CD4-positive, CD25-positive, alpha-beta regulatory T cell (primary cell): ENCODE results near the gene POU4F3. TPM values are rescaled to one million over a fixed set of nuclear protein-coding genes. Genes with fewer than 3 reads are reported as not detected.

ENCODE experiments used
- ATAC-seq, 2 donors: fragments of 150-1000 bp; cut with Tn5 transposase; one replicate each; pipeline ENCODE4 v1.10.0; 2021; ENCODE audit warnings: low read depth in 2 of 2, moderate number of reproducible peaks in 2 of 2, moderate library complexity in 1 of 2
- DNase-seq, 3 donors: peaks; one replicate each; pipeline versions ENCODE4 v3.0.0 to v3.0.0-alpha.2; 2012 to 2022; ENCODE audit warnings: mixed read lengths in 1 of 3
- H3K27ac ChIP-seq: one replicate; pipeline ENCODE4 v1.7.0; 2013; ENCODE audit warnings: mild to moderate bottlenecking, low read length; ENCODE audit not compliant: insufficient read depth, poor library complexity, severe bottlenecking
- H3K27me3 ChIP-seq: one replicate; pipeline ENCODE4 v1.7.0; 2013; ENCODE audit warnings: low read length; ENCODE audit not compliant: control insufficient read depth, insufficient read depth
- H3K36me3 ChIP-seq: one replicate; pipeline ENCODE4 v1.7.0; 2013; ENCODE audit warnings: mild to moderate bottlenecking, low read length, moderate library complexity; ENCODE audit not compliant: control insufficient read depth, insufficient read depth
- H3K4me1 ChIP-seq: 2 replicates; pipeline ENCODE4 v1.7.0; 2013; ENCODE audit warnings: mild to moderate bottlenecking, low read length; ENCODE audit not compliant: insufficient read depth, control insufficient read depth, poor library complexity, severe bottlenecking
- H3K4me3 ChIP-seq: one replicate; pipeline ENCODE4 v1.7.0; 2013; ENCODE audit warnings: low read depth, mild to moderate bottlenecking, low read length, moderate library complexity
- H3K9me3 ChIP-seq, 2 experiments: 1 replicate in 1 of 2; 2 replicates in 1 of 2; pipeline ENCODE4 v1.7.0; 2013; ENCODE audit warnings: low read length in 2 of 2, mild to moderate bottlenecking in 1 of 2, moderate library complexity in 1 of 2; ENCODE audit not compliant: control insufficient read depth in 2 of 2
- H3K27ac Mint-ChIP-seq, 3 donors: one replicate each; pipeline ENCODE4 v1.8.0; 2020 to 2022; ENCODE audit warnings: mild to moderate bottlenecking in 3 of 3, mixed read lengths in 3 of 3, moderate library complexity in 2 of 3
- H3K27me3 Mint-ChIP-seq: one replicate; pipeline ENCODE4 v1.8.0; 2022; ENCODE audit warnings: mild to moderate bottlenecking, mixed read lengths
- H3K36me3 Mint-ChIP-seq: one replicate; pipeline ENCODE4 v1.8.0; 2020; ENCODE audit warnings: mixed read lengths
- H3K4me1 Mint-ChIP-seq, 4 donors: one replicate each; pipeline ENCODE4 v1.8.0; 2020 to 2022; ENCODE audit warnings: mixed read lengths in 4 of 4, mild to moderate bottlenecking in 1 of 4
- H3K4me3 Mint-ChIP-seq, 4 donors: one replicate each; pipeline ENCODE4 v1.8.0; 2020 to 2022; ENCODE audit warnings: mild to moderate bottlenecking in 4 of 4, mixed read lengths in 4 of 4, moderate library complexity in 3 of 4
- H3K9me3 Mint-ChIP-seq, 7 donors: one replicate each; pipeline ENCODE4 v1.8.0; 2020 to 2022; ENCODE audit warnings: mixed read lengths in 7 of 7, mild to moderate bottlenecking in 3 of 7, moderate library complexity in 2 of 7
- polyA plus RNA-seq, 4 donors: library from polyadenylated mRNA; unstranded; fragments of 300-500 nt; fragmentation: Illumina TruSeq; gene quantifications; one replicate each; pipeline ENCODE4 v1.2.3, GENCODE V29; 2021
- total RNA-seq: library from RNA; stranded (reverse); gene quantifications from one replicate; pipeline ENCODE4 v1.2.3, GENCODE V29; 2022

Gene POU4F3
- total and polyA plus RNA-seq, 5 donors from 2014 or later, result 0.30 TPM; not detected in 4

DNA sequence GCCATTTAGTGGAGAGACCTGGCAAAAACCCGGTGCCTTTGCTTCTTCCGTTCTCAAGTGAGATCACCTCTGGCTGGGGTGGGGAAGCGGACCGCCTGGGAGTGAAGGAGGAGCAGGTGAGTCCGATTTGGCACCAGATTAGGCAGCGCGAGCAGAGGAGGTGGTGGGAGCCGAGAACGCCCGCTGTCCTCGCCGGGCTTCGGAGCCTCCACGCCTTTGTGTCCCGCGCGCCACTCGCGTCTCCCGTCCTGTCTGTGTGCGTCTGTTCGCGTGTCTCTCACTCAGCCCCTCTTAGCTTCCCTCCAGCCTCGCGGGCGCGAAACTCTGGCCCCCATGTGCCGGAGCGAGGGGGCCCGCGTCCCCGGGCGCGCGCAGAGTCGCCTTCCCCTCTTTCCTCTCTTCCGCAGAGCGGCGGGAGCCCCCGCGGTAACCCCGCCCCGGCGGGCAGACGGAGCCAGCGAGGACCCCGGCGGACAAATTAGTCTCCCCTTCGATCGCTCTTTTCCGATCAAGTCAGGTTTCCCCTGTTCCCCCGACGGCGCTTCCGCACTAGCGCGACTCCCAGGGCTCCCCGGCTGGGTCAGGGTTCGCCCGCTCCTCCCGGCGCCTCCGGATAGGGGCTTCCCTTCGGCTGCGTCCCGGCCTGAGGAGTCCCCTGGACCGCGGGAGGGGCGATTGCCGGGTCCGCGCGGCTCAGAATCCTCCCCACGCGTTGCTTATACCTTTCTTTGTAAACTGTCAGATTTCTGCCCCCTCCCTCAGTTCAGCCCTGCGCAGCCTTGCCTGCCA, 7.1 kb downstream of the POU4F3 start:
- H3K4me1 Mint-ChIP-seq, result peaks cover 0 to 22% (median 6%) of the 10 kb centered on the region in 4 donors
- ATAC-seq, result no peak
- no peak overlapping the region for H3K27ac ChIP-seq
- peaks cover 0 to 3% (median 0%) of the 10 kb centered on the region in 7 donors for H3K9me3 Mint-ChIP-seq
- H3K27ac Mint-ChIP-seq, result peak overlapping the region in 1 of 3 donors; percentile 38
- H3K4me3 ChIP-seq, result no peak overlapping the region
- no peak for DNase-seq
- peaks cover 8% of the 10 kb centered on the region for H3K4me1 ChIP-seq
- peak overlapping the region in 1 of 4 donors; percentile 66 for H3K4me3 Mint-ChIP-seq
- peaks cover 84% of the 10 kb centered on the region for H3K27me3 Mint-ChIP-seq
- no peaks in the 10 kb centered on the region for H3K36me3 ChIP-seq
- H3K36me3 Mint-ChIP-seq, result no peaks in the 10 kb centered on the region
- H3K9me3 ChIP-seq, result no peaks in the 10 kb centered on the region
- H3K27me3 ChIP-seq, result peaks cover 43% of the 10 kb centered on the region

DNA sequence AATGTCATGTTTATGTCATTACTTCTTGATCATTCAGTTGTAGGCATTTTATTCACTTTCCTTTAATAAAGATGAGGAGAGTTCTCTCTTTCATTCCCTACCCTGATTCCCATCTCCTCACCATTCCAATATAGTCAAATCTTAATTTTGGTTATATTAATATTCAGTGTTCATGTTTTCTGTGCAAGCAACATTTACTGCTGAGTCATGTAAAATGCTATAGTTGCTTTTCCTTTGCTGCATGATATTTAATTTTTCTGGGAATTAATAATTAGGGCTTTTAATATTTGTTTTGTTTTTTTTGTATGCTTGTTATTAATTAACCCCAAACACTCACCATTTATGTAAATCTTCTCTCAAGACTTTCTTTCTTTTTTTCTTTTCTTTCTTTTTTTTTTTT, 18.5 kb downstream of the POU4F3 start:
- no peaks in the 10 kb centered on the region for H3K4me1 ChIP-seq
- peaks cover 14% of the 10 kb centered on the region for H3K27me3 Mint-ChIP-seq
- H3K4me1 Mint-ChIP-seq, result no peaks in the 10 kb centered on the region
- ATAC-seq (no peak), DNase-seq (no peak)
- H3K4me3 Mint-ChIP-seq, result no peak overlapping the region
- H3K27ac Mint-ChIP-seq, result no peak overlapping the region
- H3K36me3 ChIP-seq, result no peaks in the 10 kb centered on the region
- H3K27ac ChIP-seq, result no peak overlapping the region
- no peak overlapping the region for H3K4me3 ChIP-seq
- peaks cover 5% of the 10 kb centered on the region for H3K27me3 ChIP-seq
- H3K36me3 Mint-ChIP-seq, result no peaks in the 10 kb centered on the region
- H3K9me3 Mint-ChIP-seq, result peaks cover 0 to 2% (median 0%) of the 10 kb centered on the region in 7 donors
- no peaks in the 10 kb centered on the region for H3K9me3 ChIP-seq

DNA sequence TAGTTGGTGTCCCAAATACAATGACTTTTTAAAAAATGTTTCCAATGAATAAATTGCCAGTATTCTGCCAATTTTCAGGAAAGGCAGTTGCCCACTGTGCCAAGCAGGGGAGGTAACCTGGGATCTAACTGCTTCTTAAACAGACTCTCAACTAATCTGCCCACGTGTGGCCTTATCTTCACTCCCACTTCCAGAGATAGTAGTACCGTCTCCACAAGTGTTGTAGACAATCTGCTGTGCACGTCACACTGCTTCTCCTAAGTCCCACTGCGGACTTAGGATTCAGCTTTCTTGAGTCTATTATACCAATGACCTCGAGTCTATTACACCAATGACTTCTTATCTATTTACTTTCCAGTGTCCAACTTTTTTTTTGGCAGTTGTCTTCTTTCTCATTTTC, 21.2 kb downstream of the POU4F3 start:
- ATAC-seq (no peak), DNase-seq (no peak)
- H3K36me3 ChIP-seq, result no peaks in the 10 kb centered on the region
- Mint-ChIP-seq H3K4me3 (no peak overlapping the region), H3K36me3 (no peaks in the 10 kb centered on the region), H3K27me3 (peaks cover 24% of the 10 kb centered on the region), H3K27ac (no peak overlapping the region), H3K4me1 (no peaks in the 10 kb centered on the region), H3K9me3 (peaks cover 0 to 2% (median 0%) of the 10 kb centered on the region in 7 donors)
- no peaks in the 10 kb centered on the region for H3K4me1 ChIP-seq
- H3K27me3 ChIP-seq, result peaks cover 5% of the 10 kb centered on the region
- no peaks in the 10 kb centered on the region for H3K9me3 ChIP-seq
- H3K27ac ChIP-seq, result no peak overlapping the region
- no peak overlapping the region for H3K4me3 ChIP-seq

DNA sequence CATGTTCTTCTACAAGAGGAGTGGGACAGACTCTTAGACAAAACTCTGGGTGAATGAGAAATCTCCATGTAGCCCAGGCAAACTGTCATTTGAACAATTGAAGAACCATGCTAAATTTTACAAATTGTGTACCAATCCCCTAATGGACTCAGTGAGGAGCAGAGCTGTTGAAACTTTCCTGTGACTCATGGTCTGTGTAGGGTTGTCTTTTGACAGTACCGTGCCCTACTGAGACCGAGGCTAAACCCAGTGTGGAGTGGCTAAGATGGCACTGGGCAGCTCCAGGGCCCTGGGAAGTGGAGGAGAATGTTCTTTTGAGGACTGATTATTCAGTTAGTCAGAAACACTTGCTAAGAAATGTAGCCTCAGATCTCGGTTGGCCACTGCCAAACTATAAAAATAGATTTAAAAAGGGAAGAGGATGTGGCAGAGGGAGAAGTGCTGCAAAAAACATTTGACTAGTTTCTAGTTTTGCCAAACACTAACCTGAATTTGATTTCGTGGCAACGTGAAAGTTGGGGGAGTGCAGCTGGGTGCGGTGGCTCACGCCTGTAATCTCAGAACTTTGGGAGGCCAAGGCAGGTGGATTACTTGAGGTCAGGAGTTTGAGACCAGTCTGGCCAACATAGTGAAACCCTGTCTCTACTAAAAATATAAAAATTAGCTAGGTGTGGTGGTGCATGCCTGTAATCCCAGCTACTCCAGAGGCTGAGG, 24.7 kb downstream of the POU4F3 start:
- Histone ChIP-seq H3K27me3 (peaks cover 7% of the 10 kb centered on the region), H3K27ac (no peak overlapping the region), H3K9me3 (no peaks in the 10 kb centered on the region), H3K4me3 (no peak overlapping the region), H3K36me3 (no peaks in the 10 kb centered on the region), H3K4me1 (no peaks in the 10 kb centered on the region)
- Mint-ChIP-seq H3K27ac (no peak overlapping the region), H3K27me3 (peaks cover 28% of the 10 kb centered on the region), H3K4me3 (no peak overlapping the region), H3K36me3 (no peaks in the 10 kb centered on the region), H3K4me1 (no peaks in the 10 kb centered on the region), H3K9me3 (peaks cover 0 to 1% (median 0%) of the 10 kb centered on the region in 7 donors)
- DNase-seq (no peak), ATAC-seq (no peak)

DNA sequence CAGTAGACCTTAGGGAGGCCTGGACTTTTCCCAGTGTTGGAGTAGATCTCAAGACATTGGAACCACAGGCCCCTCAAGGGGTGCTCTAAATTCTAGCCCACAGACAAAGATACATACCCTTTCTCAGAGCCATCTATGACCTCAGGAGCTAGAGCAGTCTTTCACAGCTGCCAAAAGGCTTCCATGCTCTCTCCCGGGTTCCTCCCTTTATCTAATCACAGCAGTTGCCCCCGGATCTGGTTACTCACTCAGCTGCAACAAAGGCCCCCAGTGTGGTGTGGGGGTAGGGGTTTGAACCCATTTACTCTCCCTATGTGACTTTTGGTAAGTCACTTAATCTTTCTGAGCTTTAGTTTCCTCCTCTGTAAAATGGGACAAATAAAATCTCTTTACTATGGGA, 27.0 kb downstream of the POU4F3 start:
- H3K4me1 ChIP-seq, result no peaks in the 10 kb centered on the region
- no peak overlapping the region for H3K4me3 ChIP-seq
- Mint-ChIP-seq H3K36me3 (no peaks in the 10 kb centered on the region), H3K4me3 (no peak overlapping the region), H3K9me3 (peaks cover 0 to 1% (median 0%) of the 10 kb centered on the region in 7 donors), H3K4me1 (no peaks in the 10 kb centered on the region), H3K27me3 (peaks cover 29% of the 10 kb centered on the region), H3K27ac (no peak overlapping the region)
- no peak for ATAC-seq
- no peak overlapping the region for H3K27ac ChIP-seq
- H3K36me3 ChIP-seq, result no peaks in the 10 kb centered on the region
- no peak for DNase-seq
- no peaks in the 10 kb centered on the region for H3K9me3 ChIP-seq
- peaks cover 4% of the 10 kb centered on the region for H3K27me3 ChIP-seq

DNA sequence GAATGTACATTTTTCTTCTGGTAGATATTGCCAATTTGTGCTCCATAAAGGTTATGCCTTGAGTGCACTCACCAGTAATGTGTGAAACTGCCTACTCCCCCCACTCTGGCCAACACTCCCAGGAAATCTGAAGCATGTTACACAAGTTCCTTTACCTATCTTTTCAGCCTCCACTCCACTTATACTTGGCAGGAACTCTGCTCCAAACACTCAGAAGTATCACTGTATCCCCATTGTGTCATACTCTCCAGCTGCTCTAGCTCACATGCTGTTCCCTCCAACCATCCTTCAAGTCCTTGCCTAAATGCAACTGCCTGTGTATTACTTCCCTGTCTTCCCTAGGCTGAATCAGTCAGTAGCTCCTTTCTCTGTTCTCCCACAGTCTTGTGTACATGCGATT, 28.3 kb downstream of the POU4F3 start:
- Histone ChIP-seq H3K27me3 (peaks cover 6% of the 10 kb centered on the region), H3K4me1 (no peaks in the 10 kb centered on the region), H3K4me3 (no peak overlapping the region), H3K9me3 (no peaks in the 10 kb centered on the region), H3K36me3 (no peaks in the 10 kb centered on the region), H3K27ac (no peak overlapping the region)
- Mint-ChIP-seq H3K4me1 (no peaks in the 10 kb centered on the region), H3K9me3 (no peaks in the 10 kb centered on the region), H3K4me3 (no peak overlapping the region), H3K27ac (no peak overlapping the region), H3K27me3 (peaks cover 35% of the 10 kb centered on the region), H3K36me3 (no peaks in the 10 kb centered on the region)
- DNase-seq, result no peak
- ATAC-seq, result no peak

DNA sequence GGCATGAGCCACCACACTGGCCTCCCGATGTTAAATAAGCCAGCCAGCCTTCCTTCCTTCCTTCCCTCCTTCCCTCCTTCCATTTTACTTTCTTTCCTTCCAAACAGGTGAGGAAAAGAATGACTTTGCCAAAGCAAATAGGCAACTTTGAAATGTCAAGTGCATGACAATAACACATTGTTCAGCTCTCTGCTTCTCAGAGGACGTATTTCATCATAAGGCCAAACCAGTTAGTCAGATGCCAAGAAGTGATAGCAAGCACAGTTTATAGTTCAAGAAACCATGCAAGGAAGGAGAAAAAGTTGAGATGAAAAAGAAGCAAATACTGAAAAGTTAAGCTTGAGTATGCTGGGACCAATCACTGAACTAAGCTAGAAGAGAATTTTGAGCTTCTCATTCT, 29.5 kb downstream of the POU4F3 start:
- Mint-ChIP-seq H3K4me3 (no peak overlapping the region), H3K36me3 (no peaks in the 10 kb centered on the region), H3K4me1 (no peaks in the 10 kb centered on the region), H3K27me3 (peaks cover 32% of the 10 kb centered on the region), H3K9me3 (no peaks in the 10 kb centered on the region), H3K27ac (peak overlapping the region in 1 of 3 donors; percentile 86)
- DNase-seq (no peak), ATAC-seq (no peak)
- H3K27me3 ChIP-seq, result peaks cover 4% of the 10 kb centered on the region
- H3K36me3 ChIP-seq, result no peaks in the 10 kb centered on the region
- no peak overlapping the region for H3K27ac ChIP-seq
- H3K4me1 ChIP-seq, result no peaks in the 10 kb centered on the region
- no peaks in the 10 kb centered on the region for H3K9me3 ChIP-seq
- H3K4me3 ChIP-seq, result no peak overlapping the region
